ENCODE measurements around the gene SPACA9. TPM values are rescaled to one million over a fixed set of nuclear protein-coding genes. Genes with fewer than 3 reads are reported as not detected.

SPACA9 gene
- total and polyA plus RNA-seq, 10 of the 15 experiments (the other 5 are each of a cell fraction or from before 2014, with no cell fraction given) = 0.68 to 2.9 (median 1.0) TPM

DNA sequence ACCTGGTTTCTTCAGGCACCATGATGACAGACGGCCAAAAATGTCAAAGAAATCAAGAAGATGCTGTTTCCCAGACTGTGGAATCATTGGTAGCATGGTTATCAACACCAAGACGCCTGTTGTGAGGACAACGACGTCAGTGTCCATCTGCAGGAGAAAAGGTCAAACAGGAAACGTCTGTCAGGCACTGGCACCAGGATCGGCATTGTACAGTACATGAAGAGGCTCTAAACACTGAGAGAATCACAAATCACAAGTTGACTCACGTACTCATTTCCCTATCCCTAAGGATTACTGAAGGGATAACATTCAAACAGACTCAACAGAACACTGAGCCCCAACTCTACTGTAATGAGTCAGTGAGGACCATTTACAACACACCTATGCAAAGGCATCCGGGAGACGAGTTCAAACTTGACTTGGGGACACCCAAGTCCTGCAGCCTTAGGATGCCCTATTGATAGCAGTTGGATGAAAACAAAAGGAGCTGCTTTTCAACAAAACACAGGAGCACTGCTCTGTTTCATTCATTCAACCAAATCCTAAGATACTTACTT lies 44.7 kb downstream of the SPACA9 start:
- Histone ChIP-seq H3K4me3 (no peak overlapping the region), H3K79me2 (ENCODE audit: control insufficient read depth, insufficient read depth, low read length) (no peaks in the 10 kb centered on the region), H3K9ac (ENCODE audit: control insufficient read depth, insufficient read depth, low read length) (no peak overlapping the region), H3K36me3 (ENCODE audit: control insufficient read depth in 2 of 2, insufficient read depth in 2 of 2, low read length in 1 of 2) (peaks cover 4 to 22% of the 10 kb centered on the region in 2 experiments), H3K4me2 (ENCODE audit: control insufficient read depth, insufficient read depth) (no peak overlapping the region), H4K20me1 (ENCODE audit: control insufficient read depth, insufficient read depth) (no peaks in the 10 kb centered on the region), H3K27me3 (replicated peaks in 1 of 2; ENCODE audit: control insufficient read depth in 2 of 2, insufficient read depth in 2 of 2, low read length in 1 of 2) (no peaks in the 10 kb centered on the region), H3K27ac (ENCODE audit: control insufficient read depth, insufficient read depth) (no peak overlapping the region), H3K9me3 (replicated peaks; ENCODE audit: control insufficient read depth, insufficient read depth, low read length) (no peaks in the 10 kb centered on the region), H3K4me1 (ENCODE audit: control insufficient read depth, insufficient read depth, low read length) (no peaks in the 10 kb centered on the region), H2AFZ (ENCODE audit: control insufficient read depth, low read depth, low read length) (no peak overlapping the region)
- FAIRE-seq = no peak
- intact Hi-C loops (cut with micrococcal nuclease; ENCODE audit: unreplicated experiment) = no loop called here
- in situ Hi-C loops (cut with MboI) = no loop called here
- ChIA-PET CTCF (interaction anchor here (0.6 kb wide), 1 partner anchor 628 kb away, joined by 3 read pairs; no protein-coding TSS in a partner anchor), SMC1A (ENCODE audit: uncharacterized antibody, unreplicated experiment) (interaction anchor here (0.6 kb wide), 1 partner anchor 18 kb away, joined by 3 read pairs; no protein-coding TSS in a partner anchor), RAD21 (ENCODE audit: unreplicated experiment) (no interaction called here), POLR2A (no interaction called here)
- no TSS peak for BruUV-seq (replicated peaks)
- 96% methylated on average over 9 of the region's 9 CpGs for WGBS (ENCODE audit: insufficient coverage, insufficient replicate concordance, low lambda C conversion rate, missing lambda C conversion rate)
- ATAC-seq = no peak
- DNase-seq (ENCODE audit: low read depth, low spot score) = no peak
- TF ChIP-seq FOXK2 (IDR thresholded peaks at IDR 0.05) (no peak), POLR2A (IDR thresholded peaks at IDR 0.05; ENCODE audit: low read depth, low read length) (no peak), MYC (IDR thresholded peaks at IDR 0.05; ENCODE audit: insufficient read depth, insufficient read length, insufficient replicate concordance, low read length, severe bottlenecking) (no peak), IRF4 (IDR thresholded peaks at IDR 0.05; ENCODE audit: low read depth, low read length) (no peak), RAD21 (IDR thresholded peaks at IDR 0.05; ENCODE audit: insufficient read depth, low read depth, low read length) (no peak), CBX3 (IDR thresholded peaks at IDR 0.05; ENCODE audit: borderline replicate concordance, low read depth) (no peak), RUNX3 (IDR thresholded peaks at IDR 0.05; ENCODE audit: low read length) (no peak), KDM1A (IDR thresholded peaks at IDR 0.05; ENCODE audit: borderline replicate concordance) (no peak), SIX5 (IDR thresholded peaks at IDR 0.05; ENCODE audit: low read depth, low read length, severe bottlenecking) (no peak), CREB1 (IDR thresholded peaks at IDR 0.05; ENCODE audit: low read depth) (no peak)
- TF ChIP-seq, protein P1, sequence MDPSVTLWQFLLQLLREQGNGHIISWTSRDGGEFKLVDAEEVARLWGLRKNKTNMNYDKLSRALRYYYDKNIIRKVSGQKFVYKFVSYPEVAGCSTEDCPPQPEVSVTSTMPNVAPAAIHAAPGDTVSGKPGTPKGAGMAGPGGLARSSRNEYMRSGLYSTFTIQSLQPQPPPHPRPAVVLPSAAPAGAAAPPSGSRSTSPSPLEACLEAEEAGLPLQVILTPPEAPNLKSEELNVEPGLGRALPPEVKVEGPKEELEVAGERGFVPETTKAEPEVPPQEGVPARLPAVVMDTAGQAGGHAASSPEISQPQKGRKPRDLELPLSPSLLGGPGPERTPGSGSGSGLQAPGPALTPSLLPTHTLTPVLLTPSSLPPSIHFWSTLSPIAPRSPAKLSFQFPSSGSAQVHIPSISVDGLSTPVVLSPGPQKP (IDR thresholded peaks at IDR 0.05; ENCODE audit: low read depth, low read length) = no peak
- TF ChIP-seq, protein P2, sequence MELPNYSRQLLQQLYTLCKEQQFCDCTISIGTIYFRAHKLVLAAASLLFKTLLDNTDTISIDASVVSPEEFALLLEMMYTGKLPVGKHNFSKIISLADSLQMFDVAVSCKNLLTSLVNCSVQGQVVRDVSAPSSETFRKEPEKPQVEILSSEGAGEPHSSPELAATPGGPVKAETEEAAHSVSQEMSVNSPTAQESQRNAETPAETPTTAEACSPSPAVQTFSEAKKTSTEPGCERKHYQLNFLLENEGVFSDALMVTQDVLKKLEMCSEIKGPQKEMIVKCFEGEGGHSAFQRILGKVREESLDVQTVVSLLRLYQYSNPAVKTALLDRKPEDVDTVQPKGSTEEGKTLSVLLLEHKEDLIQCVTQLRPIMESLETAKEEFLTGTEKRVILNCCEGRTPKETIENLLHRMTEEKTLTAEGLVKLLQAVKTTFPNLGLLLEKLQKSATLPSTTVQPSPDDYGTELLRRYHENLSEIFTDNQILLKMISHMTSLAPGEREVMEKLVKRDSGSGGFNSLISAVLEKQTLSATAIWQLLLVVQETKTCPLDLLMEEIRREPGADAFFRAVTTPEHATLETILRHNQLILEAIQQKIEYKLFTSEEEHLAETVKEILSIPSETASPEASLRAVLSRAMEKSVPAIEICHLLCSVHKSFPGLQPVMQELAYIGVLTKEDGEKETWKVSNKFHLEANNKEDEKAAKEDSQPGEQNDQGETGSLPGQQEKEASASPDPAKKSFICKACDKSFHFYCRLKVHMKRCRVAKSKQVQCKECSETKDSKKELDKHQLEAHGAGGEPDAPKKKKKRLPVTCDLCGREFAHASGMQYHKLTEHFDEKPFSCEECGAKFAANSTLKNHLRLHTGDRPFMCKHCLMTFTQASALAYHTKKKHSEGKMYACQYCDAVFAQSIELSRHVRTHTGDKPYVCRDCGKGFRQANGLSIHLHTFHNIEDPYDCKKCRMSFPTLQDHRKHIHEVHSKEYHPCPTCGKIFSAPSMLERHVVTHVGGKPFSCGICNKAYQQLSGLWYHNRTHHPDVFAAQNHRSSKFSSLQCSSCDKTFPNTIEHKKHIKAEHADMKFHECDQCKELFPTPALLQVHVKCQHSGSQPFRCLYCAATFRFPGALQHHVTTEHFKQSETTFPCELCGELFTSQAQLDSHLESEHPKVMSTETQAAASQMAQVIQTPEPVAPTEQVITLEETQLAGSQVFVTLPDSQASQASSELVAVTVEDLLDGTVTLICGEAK (IDR thresholded peaks at IDR 0.05; ENCODE audit: borderline replicate concordance) = no peak
- TF ChIP-seq, protein P3, sequence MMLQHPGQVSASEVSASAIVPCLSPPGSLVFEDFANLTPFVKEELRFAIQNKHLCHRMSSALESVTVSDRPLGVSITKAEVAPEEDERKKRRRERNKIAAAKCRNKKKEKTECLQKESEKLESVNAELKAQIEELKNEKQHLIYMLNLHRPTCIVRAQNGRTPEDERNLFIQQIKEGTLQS (IDR thresholded peaks at IDR 0.05; ENCODE audit: borderline replicate concordance, extremely low read depth, low read depth, low read length) = no peak
- TF ChIP-seq, protein P4, sequence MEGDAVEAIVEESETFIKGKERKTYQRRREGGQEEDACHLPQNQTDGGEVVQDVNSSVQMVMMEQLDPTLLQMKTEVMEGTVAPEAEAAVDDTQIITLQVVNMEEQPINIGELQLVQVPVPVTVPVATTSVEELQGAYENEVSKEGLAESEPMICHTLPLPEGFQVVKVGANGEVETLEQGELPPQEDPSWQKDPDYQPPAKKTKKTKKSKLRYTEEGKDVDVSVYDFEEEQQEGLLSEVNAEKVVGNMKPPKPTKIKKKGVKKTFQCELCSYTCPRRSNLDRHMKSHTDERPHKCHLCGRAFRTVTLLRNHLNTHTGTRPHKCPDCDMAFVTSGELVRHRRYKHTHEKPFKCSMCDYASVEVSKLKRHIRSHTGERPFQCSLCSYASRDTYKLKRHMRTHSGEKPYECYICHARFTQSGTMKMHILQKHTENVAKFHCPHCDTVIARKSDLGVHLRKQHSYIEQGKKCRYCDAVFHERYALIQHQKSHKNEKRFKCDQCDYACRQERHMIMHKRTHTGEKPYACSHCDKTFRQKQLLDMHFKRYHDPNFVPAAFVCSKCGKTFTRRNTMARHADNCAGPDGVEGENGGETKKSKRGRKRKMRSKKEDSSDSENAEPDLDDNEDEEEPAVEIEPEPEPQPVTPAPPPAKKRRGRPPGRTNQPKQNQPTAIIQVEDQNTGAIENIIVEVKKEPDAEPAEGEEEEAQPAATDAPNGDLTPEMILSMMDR (IDR thresholded peaks at IDR 0.05 in 2 of 3, conservative IDR thresholded peaks at IDR 0.05 in 1 of 3; ENCODE audit: control insufficient read depth in 2 of 3, extremely low read depth in 1 of 3, insufficient read depth in 1 of 3, low read depth in 3 of 3, low read length in 3 of 3) = no peak

Data from GM12878 (cell line).